ENCODE data around the gene REXO1.

DNA sequence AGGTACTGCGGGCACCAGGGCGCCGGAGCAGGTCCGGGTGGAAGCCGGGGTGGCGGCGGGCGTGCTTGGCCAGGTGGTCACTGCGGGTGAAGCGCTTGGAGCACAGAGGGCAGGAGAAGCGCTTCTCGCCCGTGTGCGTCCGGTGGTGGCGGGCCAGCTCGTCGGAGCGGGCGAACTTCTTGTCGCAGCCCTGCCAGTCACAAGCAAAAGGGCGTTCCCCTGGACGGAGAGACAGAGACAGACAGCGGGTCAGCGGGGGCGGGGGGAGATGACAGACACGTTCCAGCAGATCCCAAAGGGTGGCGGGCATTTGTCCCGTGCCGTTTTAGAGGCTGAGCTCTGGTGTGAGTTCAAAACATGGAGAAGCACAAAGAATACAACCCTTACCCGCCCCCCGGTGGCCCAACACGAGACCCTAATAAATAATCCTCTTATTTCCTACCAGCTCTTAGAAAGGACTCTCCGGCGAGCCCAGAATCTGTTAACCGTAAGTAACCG, 6.3 kb upstream of the REXO1 start:
- no peak for TF ChIP-seq POLR2AphosphoS5 (IDR thresholded peaks at IDR 0.05; ENCODE audit: low read depth, low read length)
- TF ChIP-seq, protein P1, sequence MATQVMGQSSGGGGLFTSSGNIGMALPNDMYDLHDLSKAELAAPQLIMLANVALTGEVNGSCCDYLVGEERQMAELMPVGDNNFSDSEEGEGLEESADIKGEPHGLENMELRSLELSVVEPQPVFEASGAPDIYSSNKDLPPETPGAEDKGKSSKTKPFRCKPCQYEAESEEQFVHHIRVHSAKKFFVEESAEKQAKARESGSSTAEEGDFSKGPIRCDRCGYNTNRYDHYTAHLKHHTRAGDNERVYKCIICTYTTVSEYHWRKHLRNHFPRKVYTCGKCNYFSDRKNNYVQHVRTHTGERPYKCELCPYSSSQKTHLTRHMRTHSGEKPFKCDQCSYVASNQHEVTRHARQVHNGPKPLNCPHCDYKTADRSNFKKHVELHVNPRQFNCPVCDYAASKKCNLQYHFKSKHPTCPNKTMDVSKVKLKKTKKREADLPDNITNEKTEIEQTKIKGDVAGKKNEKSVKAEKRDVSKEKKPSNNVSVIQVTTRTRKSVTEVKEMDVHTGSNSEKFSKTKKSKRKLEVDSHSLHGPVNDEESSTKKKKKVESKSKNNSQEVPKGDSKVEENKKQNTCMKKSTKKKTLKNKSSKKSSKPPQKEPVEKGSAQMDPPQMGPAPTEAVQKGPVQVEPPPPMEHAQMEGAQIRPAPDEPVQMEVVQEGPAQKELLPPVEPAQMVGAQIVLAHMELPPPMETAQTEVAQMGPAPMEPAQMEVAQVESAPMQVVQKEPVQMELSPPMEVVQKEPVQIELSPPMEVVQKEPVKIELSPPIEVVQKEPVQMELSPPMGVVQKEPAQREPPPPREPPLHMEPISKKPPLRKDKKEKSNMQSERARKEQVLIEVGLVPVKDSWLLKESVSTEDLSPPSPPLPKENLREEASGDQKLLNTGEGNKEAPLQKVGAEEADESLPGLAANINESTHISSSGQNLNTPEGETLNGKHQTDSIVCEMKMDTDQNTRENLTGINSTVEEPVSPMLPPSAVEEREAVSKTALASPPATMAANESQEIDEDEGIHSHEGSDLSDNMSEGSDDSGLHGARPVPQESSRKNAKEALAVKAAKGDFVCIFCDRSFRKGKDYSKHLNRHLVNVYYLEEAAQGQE (IDR thresholded peaks at IDR 0.05; ENCODE audit: insufficient read depth in 1 of 2, low read depth in 2 of 2, low read length in 2 of 2): no peak

Data from PFSK-1 (cell line).